GM19324 (cell line): ENCODE measurements around the gene FNIP1.
"Not testable (repeated sequence)": the region's sequence is repeated elsewhere in the genome, so short reads cannot be mapped to it uniquely, and the experiment has no call there.

Experiments used
- ATAC-seq: cut with Tn5 transposase; IDR thresholded peaks from one replicate; pipeline ENCODE4 v1.9.1; 2021; ENCODE audit warnings: mild to moderate bottlenecking, moderate library complexity; ENCODE audit not compliant: unreplicated experiment, low FRiP score

The FNIP1 gene

DNA sequence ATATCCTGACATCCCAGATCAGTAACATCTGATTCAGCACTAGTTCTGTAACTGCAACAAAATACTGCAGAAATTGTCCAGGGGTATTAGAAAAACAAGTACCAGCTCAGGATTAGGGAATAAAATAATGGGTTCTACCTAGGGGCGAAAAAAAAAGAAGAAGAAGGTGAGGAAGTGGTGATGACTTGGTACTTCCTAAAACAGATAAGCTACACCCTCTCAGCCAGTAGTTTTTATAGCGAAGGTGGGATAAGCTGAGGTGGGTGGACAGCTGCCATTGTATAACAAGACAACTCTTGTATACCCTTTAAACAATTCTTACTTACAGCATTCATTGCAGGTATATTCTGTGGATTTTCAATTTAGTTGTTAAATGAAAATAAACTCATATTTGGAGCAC lies 180.9 kb downstream of the FNIP1 start:
- no peak for ATAC-seq

DNA sequence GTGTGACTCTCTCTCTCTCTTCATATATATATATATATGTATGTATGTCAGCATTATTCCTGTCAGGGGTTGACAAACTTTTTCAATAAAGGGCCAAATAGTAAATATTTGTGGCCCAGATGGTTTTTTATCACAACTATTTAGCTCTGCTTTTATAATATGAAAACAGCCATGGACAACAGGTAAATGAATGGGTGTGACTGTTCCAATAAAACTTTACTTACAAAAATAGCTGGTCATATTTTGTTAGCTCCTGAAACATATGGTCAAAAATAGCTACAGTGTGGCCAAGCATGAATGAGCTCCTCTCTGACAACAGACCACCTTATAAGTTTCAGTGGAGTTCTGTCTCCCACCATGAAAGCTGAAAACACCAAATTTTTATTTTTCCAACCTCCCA lies 183.4 kb downstream of the FNIP1 start:
- no peak for ATAC-seq

DNA sequence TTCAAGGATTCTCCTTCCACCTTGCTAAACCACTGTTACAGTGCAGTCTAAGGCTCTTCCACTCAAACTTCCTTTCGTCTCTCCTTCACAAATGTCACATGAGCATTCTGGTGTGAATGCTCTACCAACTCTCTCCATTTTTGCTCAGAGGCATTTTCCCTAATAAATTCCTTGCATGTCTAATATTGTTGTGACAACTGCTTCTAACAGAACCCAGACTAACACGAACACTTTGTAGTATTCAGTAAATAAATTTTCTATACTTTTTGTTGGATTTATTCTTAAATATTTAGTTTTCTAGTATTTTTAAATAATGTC lies 185.8 kb downstream of the FNIP1 start:
- ATAC-seq = no peak

DNA sequence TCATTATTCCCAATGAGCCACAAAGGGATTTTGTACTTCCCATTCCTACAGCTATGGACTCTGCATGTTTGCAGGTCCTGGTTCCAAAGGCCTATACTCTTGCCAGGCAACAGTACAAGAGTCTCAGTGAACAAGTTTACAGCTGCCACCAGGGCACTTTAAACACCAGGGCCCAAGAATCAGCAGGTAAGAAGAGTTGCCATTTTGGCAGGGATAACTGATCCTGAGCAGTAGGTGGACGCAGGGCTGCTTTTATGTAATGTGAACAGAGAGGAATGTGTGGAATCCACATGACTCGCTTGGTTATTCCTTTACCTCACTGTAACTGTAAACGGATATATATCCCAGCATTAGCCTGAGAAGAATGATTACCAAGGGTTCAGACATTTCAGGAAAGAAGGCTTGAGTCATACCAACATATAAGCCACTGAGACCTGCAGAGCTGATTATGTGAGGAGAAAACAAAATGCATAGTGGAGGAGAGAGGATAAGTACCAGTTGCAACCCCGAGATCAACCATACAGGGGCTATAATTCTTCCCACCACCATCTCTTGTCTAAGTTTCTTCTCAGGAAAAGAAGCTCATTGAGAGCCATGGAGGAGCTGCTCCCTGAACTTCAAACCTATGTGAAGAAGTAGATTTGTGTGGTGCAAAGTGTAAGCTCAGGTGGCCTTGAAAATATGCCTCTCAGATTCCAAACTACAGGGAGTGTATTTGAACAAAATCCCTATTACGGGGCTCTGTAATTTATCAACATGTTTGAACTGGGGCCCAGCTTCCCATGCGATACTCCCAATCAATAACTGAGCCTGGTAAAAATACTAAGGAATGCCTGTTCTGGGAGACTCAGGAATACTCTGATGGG lies 186.4 kb downstream of the FNIP1 start:
- no peak for ATAC-seq

DNA sequence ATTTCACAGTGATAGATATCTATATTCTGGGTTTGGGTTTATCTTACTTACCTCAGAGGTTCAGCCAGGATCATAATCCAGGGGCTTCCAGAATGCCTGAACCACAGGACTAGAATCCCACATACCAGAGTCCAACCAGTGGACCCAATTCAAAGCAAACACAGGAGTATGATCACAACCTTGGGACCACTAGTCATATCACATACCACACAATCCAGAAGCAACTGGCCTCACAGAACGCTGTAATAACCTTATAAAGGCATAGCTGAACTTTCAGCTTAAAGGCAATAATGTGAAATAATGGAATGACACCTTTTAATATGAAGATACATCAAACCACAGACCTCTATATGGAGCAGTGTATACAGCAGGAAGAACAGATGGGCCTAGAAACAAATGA lies 187.0 kb downstream of the FNIP1 start:
- no peak for ATAC-seq

DNA sequence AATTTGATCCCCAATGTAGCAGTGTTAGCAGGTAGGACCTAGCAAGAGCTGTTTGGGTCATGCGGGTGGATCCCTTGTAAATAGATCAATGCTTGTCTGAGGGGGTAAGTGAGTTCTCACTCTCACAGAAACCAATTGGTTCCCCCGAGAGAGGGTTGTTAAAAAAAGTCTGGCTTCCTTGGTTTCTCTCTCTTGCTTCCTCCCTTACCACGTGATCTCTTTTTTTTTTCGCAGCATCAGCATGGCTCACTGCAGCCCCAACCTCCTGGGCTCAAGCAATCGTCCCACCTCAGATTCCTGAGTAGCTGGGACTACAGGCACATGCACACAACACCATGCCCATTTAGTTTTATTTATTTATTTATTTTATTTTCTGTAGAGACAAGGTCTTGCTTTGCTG lies 188.2 kb downstream of the FNIP1 start:
- ATAC-seq = no peak

DNA sequence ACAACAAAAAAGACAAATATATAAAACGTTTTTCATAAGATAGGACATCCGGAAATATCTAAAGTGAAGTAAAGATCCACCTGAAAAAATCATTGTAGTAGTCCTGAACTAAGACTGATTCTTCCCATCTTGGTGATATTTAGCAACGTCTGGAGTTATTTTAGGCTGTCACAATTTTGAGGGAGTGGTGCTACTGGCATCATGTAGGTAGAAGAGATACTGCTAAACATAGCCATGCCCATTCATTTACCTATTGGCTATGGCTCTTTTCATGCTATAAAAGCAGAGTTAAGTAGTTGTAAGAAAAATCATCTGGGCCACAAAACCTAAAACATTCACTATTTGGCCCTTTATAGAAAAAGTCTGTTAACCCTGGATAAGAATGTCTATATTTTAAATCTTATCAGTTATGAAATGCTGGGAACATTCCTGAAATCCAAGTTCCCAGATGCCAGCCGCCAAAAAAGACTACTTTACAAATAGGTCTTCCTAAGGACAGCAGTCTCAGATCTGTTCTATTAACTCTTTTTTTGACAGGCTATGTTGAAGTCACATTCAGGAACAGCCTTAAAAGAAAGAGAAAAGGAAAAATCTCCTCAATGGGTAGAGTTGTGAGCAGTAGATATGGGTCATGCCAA lies 188.8 kb downstream of the FNIP1 start:
- ATAC-seq = no peak

DNA sequence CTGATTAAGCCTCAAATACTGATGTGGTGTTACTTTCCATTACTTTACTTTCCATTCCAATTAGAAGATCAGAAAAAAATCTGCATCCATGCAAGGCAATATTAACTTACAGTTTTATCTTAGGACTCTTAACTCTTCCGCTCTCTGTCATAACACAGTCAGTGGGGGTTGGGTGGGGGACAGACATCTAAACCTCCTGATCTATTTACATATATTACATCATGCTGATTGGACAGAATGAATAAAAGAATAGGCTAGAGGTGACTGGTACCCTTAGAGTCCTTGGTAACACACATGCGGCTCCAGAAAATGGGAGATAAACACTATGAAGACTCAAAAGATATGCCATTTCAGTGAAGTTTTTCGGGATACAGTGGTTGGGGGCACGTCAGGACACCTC lies 189.4 kb downstream of the FNIP1 start:
- no peak for ATAC-seq

DNA sequence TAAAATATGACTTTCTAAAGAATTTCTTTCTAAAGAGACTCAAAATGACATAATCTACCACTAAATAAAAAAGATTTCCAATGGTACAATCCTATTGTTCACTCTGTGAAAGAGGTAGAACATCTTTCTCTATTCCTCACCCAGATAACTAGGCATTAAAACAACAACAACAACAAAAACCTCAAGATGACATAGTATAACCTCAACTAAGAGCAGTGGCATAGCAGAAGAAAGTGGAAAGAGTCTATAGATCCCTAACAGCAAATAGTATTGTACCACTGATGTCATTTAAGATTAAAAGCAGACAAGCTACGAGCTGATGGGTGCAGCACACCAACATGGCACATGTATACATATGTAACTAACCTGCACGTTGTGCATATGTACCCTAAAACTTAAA lies 191.7 kb downstream of the FNIP1 start:
- ATAC-seq = no peak

DNA sequence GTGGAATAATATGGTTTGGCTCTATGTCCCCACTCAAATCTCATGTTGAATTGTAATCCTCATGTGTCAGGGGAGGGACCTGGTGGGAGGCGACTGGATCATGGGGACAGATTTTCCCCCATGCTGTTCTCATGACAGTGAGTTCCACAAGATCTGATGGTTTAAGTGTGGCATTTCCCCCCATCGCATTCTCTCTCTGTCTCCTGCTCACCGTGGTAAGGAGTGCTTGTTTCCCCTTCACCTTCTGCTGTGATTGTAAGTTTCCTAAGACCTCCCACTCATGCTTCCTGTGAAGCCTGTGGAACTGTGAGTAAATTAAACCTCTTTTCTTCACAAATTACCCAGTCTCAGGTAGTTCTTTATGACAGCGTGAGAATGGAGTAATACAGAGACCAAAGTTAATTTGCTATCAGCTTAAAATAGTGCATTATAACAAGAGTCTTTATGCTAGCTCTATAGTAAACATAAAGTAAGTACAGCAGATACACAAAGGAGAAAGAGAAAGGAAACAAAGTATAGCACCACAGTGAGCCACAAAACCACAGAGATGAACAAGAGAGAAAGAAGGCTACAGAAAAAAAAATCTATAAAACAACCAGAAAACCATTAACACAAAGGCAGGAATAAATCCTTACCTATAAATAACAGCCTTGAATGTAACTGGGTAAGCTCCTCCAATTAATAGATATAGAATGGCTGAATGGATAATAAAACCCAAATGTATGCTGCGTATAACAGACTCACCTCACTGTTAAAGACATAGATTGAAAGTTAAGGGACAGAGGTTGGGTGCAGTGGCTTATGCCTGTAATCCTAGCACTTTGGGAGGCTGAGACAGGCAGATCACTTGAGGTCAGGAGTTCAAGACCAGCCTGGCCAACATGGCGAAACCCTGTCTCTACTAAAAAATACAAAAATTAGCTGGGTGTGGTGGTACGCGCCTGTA lies 201.5 kb downstream of the FNIP1 start:
- ATAC-seq = no peak

DNA sequence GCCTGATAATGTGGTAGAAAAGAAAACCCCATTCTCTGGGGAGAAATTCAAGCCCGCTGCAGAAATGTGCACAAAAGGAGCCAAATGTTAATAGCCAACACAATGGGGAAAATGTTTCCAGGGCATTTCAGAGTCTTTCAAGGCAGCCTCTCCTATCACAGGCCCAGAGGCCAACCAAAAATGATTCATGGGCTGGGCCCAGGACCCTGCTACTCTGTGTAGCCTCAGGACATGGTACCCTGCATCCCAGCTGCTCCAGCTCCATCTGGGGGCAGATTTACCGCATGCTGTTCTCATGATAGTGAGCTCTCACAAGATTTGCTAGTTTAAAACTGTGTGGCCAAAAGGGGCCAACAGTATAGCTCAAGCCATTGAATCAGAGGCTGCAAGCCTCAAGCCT lies 202.9 kb downstream of the FNIP1 start:
- no peak for ATAC-seq

DNA sequence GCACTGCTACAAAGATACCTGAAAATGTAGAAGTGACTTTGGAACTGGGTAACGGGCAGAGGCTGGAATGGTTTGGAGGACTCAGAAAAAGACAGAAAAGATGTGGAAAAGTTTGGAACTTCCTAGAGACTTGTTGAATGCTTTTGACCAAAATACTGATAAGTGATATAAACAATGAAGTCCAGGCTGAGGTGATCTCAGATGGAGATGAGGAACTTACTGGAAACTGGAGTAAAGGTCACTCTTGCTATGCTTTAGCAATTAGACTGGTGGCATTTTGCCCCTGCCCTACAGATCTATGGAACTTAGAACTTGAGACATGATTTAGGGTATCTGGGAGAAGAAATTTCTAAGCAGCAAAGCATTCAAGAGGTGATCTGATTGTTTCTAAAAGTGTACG lies 203.4 kb downstream of the FNIP1 start:
- ATAC-seq = not testable (repeated sequence)
